Middle frontal gyrus (tissue), 1 donor: Measurements from ENCODE around the gene STAU1.
"Not testable (repeated sequence)": the region's sequence is repeated elsewhere in the genome, so short reads cannot be mapped to it uniquely, and the experiment has no call there.

Experiments used
- DNase-seq: peaks from one replicate; pipeline ENCODE4 v3.0.0-alpha.2; 2015; ENCODE audit warnings: low spot score; ENCODE audit errors: extremely low spot score

STAU1 gene

DNA sequence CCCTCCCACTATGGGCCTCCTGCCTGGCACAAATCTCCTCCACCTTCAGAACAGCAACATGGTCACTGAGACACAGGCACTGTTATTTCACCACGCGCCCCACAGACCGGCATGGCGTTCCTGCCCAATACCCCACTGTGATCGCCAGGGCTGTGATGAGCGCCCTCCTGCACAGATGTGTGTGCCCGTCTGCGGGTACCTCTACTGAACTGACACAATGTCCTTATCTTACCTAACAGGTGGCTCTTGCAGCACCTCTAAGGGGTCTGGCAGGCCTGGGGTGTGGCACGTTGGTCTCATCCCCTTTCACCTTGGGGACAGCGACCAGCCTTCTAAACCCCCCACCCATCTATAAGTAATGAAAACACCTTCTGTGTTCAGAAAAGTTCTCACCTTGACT is 64.2 kb downstream of the STAU1 start:
- DNase-seq, result no peak

- no peak for DNase-seq
Observed at GRCh38 chr20:49122920-49123319, 65.2 kb downstream of the STAU1 start.

DNA sequence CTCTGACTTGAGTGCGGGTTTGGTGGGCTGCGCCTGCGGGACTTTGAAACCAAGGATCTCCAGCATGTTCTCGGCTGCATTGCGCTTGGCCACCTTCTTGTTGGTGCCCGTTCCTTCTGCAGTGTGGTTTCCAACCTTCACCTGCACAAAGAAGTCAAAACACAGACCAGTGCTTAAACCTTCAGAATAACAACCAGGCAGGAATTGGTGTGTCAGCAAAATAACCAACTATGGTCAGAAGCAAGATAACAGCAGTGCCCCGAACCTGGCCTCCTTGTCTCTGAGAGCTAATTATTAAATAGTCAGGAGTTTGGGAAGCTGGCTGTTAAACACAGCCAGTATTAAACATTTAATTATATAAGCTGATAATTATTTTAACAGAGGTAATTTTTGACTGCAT is 68.1 kb downstream of the STAU1 start:
- DNase-seq, result no peak

DNA sequence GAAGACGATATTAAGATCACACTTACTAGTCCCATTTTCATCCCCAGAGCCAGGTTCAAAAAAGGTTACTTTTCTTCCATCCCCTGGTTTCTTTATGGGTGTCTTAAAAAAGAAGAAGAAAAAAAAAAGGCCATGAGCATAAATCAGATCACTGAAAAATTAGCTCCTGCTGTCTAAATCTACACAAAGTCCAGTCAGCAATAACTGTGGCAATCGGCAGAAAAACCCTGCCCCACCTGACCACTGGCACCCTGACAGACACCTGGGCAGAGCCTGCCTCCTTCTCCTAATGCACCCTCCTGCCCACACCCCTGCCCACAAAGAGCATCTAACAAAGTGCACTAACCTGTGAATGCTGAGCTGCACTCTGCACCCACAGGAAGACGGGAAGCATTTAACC is 69.8 kb downstream of the STAU1 start:
- DNase-seq, result no peak

DNA sequence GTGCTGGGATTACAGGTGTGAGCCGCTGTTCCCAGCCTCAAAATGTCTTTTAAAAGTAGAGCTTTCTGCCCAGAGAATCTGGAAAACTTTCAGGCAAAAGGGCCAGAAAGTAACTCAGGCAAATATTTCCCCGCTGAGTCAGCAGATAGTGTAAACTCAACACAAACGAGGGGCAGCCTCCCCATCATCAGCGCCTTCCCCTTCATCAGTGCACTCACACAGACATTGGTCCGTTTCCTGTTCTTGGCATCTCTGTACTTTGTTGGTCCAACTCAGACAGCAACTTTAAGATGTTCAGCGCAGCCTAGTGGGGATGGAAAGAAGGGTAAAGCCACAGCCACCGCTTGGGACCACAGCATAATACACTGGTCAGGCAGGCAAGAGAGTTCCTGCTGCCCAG is 72.6 kb downstream of the STAU1 start:
- no peak for DNase-seq

GRCh38 chr20:49112596-49113274 is 75.4 kb downstream of the STAU1 start:
- no peak for DNase-seq

DNA sequence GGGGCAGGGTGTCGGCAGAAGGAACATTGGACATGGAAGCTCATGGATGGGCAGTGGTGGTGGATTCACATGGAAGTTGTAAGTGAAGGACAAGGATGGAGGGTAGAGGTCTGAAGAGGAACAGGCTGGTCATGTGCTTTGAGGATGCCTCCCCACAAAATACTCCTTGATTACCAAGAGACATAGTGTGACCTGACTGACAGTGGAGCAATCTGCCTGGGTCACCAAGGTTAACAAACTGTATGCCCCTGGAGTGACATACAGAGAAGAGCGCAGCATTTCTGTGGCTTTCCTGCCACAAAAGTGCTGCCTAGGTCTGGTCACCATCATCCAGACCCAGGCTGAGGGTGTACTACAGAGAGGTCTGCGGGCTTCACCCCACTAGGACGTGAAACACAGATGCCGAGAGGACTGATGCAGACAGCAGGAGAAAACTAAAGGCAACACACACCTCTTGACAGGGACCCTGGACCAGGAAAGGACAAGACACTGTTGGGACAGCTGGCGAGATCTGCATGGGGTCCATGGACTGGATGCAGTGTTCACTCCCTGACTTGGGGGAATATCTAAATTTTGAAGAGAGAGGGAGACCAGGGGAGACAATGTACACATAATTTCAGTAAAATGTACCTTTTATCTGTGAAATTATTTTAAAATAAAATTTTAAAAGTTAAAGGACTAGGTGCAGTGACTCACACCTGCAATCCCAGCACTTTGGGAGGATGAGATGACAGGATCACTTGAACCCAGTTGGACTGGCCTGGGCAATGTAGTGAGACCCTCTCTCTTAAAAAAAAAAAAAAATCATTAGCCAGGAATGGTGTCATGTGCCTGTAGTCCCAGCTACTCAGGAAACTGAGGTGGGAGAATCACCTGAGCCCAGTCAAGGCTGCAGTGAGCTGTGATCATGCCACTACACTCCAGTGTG is 77.1 kb downstream of the STAU1 start:
- DNase-seq, result no peak

DNA sequence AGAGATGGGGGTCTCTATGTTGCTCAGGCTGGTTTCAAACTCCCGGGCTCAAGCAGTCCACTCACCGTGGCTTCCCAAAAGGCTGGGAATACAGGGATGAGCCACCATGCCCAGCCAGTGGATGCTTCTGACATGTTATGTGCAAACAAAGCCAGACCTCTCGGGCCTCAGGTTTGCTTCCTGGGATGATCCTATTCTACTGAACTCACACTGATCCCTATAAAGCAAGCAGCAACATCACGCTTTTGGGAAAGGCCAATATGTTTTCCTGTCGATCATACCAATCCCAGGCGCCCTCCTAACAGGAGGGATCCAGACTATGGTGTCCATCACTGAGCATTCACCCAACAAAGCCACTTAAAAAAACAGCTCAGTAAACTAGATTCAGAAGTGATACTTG is 81.8 kb downstream of the STAU1 start:
- DNase-seq, result no peak

DNA sequence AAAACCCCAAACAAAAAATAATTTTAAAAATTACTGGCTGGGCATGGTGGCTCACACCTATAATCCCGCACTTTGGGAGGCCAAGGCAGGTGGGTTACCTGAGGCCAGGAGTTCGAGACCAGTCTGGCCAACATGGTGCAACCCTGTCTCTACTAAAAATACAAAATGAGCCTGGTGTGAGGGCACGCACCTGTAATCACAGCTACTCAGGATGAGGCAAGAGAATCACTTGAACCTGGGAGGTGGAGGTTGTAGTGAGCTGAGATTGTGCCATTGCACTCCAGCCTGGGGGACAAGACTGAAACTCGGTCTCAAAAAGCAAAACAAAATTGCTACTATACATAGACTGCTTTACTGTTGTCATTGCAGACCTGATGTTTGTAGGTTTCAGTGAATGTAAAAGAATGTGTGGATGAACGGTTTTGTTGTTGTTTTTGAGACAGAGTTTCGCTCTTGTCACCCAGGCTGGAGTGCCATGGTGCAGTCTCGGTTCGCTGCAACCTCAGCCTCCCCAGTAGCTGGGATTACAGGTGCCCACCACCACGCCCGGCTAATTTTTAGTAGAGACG is 83.1 kb downstream of the STAU1 start:
- DNase-seq, result not testable (repeated sequence)

DNA sequence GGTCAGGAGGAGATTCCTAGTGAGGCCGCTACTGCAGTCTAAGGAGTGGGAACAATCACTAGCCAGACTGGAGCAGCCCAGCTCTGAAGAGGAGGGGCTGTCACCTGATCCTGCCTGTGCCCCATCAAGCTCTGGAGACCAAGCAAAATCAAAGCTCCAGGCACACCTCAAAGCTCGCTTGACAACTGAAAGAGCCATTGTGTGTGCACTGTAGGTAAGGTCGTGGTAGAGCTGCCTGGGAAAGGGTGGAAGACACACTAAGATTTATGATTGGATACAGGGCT is 83.8 kb downstream of the STAU1 start:
- DNase-seq, result no peak

DNA sequence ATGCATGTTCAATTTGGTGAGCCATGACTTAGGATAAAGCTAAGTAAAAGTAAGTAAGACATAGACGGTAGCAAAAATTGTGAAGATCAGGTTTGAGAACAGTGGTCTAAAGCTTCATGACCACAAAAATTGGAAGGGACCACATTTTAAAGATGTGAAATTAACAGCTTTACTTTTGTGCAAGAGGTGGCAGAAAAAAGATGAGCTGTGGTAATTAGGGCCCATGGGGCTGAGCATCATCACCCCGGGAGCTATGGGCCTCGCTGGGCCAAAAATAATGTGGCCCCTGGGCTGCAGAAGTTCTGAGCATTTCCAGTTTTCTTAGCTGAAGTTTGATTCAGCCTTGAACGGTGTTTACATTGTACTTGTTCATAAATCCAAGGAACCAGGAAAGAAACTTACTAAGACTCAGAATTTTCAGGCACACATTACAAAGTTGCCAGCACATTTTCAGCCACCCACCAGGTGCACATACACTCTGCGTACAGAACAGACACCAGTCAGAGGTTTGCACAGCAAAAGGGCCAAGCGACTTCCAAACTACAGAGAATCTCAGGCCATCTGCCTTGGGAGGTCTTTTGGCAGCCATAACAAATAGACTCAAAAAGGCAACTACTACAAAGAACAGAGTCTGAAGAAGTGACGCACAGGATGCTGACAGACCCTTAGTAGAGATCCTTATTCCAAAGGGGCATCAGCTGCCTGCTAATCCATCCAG is 84.3 kb downstream of the STAU1 start:
- DNase-seq, result no peak

- DNase-seq, result no peak
Observed at GRCh38 chr20:49103019-49103418, 85.1 kb downstream of the STAU1 start.

GRCh38 chr20:49100972-49101371 is 87.2 kb downstream of the STAU1 start:
- no peak for DNase-seq

GRCh38 chr20:49100292-49100691 is 87.8 kb downstream of the STAU1 start:
- DNase-seq, result not testable (repeated sequence)

DNA sequence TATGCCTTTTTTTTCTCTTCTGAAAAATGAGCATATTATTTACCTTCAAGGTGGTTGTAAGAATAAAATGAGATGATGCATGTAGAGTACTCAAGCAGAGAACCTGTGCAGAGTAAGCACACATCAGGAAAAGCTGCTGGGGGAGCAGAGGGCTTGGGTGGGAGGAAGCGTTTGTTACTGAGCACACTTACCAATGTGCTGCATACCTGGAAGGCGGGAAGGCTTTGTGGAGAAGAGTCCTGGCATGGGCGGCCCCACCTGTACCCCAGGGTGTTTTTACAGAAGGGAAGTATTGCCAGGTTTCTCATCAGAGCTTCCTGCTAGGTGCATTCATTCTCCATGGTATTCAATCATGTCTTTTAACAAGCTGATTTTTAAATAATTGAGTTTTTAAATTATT is 89.1 kb downstream of the STAU1 start:
- DNase-seq, result no peak

GRCh38 chr20:49098136-49098535 is 90.0 kb downstream of the STAU1 start:
- no peak for DNase-seq

GRCh38 chr20:49097159-49097558 is 91.0 kb downstream of the STAU1 start:
- DNase-seq, result no peak

DNA sequence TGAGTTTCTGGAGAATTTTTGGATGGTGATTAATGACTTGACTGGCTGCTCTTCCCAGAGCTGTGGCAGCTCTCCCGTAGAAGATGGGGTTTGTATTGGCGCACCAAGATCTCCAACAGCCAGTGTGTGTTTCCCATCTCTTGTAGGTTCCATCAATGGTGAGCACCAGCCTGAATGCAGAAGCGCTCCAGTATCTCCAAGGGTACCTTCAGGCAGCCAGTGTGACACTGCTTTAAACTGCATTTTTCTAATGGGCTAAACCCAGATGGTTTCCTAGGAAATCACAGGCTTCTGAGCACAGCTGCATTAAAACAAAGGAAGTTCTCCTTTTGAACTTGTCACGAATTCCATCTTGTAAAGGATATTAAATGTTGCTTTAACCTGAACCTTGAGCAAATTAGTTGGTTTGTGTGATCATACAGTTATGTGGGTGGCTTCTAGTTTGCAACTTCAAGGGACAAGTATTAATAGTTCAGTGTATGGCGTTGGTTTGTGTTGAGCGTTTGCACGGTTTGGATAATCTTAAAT is 91.9 kb downstream of the STAU1 start:
- DNase-seq, result no peak

DNA sequence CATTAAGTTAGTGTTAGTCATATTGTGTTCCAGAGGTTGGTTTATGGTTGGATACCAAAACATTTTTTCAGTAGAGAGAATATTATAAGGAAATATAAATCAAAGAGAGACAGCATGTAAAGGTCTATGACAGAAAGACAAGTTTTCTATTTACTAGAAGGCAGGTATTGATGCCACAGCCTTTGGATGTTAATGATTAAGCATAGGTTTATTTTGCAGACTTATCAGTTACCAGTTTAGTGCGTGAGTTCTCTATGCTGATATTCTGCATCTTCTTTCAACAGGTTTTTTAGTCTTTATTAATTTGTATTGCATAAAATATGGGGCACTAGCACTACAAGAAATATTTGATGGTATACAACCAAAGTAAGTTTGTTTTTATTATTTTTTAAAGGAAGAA is 96.4 kb downstream of the STAU1 start:
- DNase-seq, result no peak

GRCh38 chr20:49091104-49091503 is 97.0 kb downstream of the STAU1 start:
- no peak for DNase-seq

DNA sequence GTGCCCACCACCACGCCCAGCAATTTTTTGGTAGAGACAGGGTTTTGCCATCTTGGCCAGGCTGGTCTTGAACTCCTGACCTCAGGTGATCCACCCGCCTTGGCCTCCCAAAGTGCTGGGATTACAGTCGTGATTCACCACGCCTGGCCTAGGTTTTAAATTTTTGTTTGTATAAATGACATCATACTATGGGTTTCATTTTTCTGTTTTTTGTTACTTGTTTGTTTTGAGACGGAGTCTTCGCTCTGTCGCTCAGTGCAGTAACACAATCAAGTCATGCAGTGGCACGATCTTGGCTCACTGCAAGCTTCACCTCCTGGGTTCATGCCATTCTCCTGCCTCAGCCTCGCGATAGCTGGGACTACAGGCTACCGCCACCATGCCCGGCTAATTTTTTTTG is 105.8 kb downstream of the STAU1 start:
- not testable (repeated sequence) for DNase-seq

DNA sequence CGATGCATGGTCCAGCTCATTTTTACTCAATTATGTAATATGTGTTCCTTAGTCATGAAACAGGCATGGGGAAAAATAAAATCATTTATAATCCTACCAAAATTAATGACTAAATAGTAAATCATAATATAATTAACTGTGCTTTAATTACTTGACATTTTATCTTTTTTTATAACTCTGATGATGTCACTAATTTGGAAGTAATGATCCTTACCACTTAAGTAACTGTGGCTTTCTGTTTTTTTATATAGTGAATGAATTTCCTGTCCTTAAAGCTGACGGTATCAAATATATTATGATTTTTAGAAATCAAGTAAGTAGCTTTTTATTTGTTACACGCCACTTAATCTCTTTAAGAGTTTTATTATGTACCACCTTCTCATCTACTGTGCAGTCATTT is 109.8 kb downstream of the STAU1 start:
- DNase-seq, result no peak
